Panc1 (cell line): ENCODE measurements around the gene ARPIN. TPM values are rescaled to one million over a fixed set of nuclear protein-coding genes. Genes with fewer than 3 reads are reported as not detected.

Experiments used
- ATAC-seq: fragments of 200-7000 bp; cut with Tn5 transposase; 2 replicates; pipeline ENCODE4 v1.9.1; 2020; ENCODE audit warnings: mild to moderate bottlenecking, moderate library complexity
- BruUV-seq: library from RNA; stranded (reverse); fragments of 400-500 nt; replicated peaks from 2 replicates; lab custom pipeline; 2021; lab: Mats Ljungman, UMichigan
- CTCF ChIA-PET: fragments of 300-600 bp; sonication (Branson Sonifier 250); formaldehyde crosslinking; loops from one replicate; lab custom pipeline; 2022; ENCODE audit warnings: antibody characterized with exemption; lab: Charles Lee
- POLR2A ChIA-PET: fragments of 300-600 bp; sonication (Branson Sonifier 250); formaldehyde crosslinking; loops from one replicate; lab custom pipeline; 2022; ENCODE audit warnings: antibody characterized with exemption; lab: Charles Lee
- DNase-seq: peaks from one replicate; pipeline ENCODE4 v3.0.0-alpha.2; 2010; ENCODE audit warnings: low read depth, low spot score
- H3K27ac ChIP-seq: 2 replicates; pipeline ENCODE4 v1.5.1; 2011; ENCODE audit warnings: mild to moderate bottlenecking, low read length, inconsistent platforms
- H3K27me3 ChIP-seq: fragments of 200-500 bp; sonication (Bioruptor generic); 2 replicates; pipeline ENCODE4 v1.6.0; 2014; ENCODE audit warnings: low read length, inconsistent platforms; ENCODE audit not compliant: control insufficient read depth, insufficient read depth
- H3K36me3 ChIP-seq: fragments of 200-500 bp; sonication (Bioruptor generic); 2 replicates; pipeline ENCODE4 v1.5.1; 2014; ENCODE audit warnings: inconsistent platforms, mild to moderate bottlenecking, low read length, moderate library complexity; ENCODE audit not compliant: control insufficient read depth, insufficient read depth
- H3K4me1 ChIP-seq: 2 replicates; pipeline ENCODE4 v1.5.1; 2011; ENCODE audit warnings: inconsistent platforms, mild to moderate bottlenecking, low read length, moderate library complexity; ENCODE audit not compliant: control insufficient read depth, insufficient read depth
- H3K4me3 ChIP-seq, 2 experiments: 2 replicates each; pipeline ENCODE4 v1.5.1; 2011 to 2012; ENCODE audit warnings: low read depth in 2 of 2, low read length in 2 of 2, mild to moderate bottlenecking in 2 of 2, inconsistent platforms in 1 of 2, moderate library complexity in 1 of 2
- H3K9me3 ChIP-seq: fragments of 200-500 bp; sonication (Bioruptor generic); 2 replicates; pipeline ENCODE4 v1.5.1; 2014; ENCODE audit warnings: low read depth, mild to moderate bottlenecking, inconsistent platforms, low read length, moderate library complexity; ENCODE audit not compliant: control insufficient read depth, insufficient read depth
- CTCF ChIP-seq: fragments of 450-650 bp; IDR thresholded peaks from 2 replicates; pipeline ENCODE4 v1.5.1; 2017; ENCODE audit warnings: mild to moderate bottlenecking
- POLR2AphosphoS5 ChIP-seq: IDR thresholded peaks from 2 replicates; pipeline ENCODE4 v1.6.1; 2012; ENCODE audit warnings: mild to moderate bottlenecking, low read depth, low read length, moderate library complexity
- SIN3A ChIP-seq: IDR thresholded peaks from 2 replicates; pipeline ENCODE4 v1.6.1; 2012; ENCODE audit warnings: low read depth, mild to moderate bottlenecking, low read length, moderate library complexity, borderline replicate concordance; ENCODE audit not compliant: insufficient read depth
- TCF7L2 ChIP-seq: IDR thresholded peaks from 2 replicates; pipeline ENCODE4 v1.6.1; 2011; ENCODE audit warnings: mild to moderate bottlenecking, low read depth, low read length, inconsistent platforms
- in situ Hi-C: cut with HindIII; loops from 2 replicates; pipeline ENCODE4 v1.10.0; 2016; ENCODE audit warnings: low sequenced_read_pairs, low pct_unique_long_range_greater_than_20kb
- intact Hi-C: fragments of 100-400 bp; cut with micrococcal nuclease; formaldehyde crosslinking; loops from one replicate; pipeline ENCODE4 v1.10.0; 2022; ENCODE audit not compliant: unreplicated experiment
- total RNA-seq: library from RNA; stranded (reverse); gene quantifications from one replicate; pipeline ENCODE4 v1.2.1, GENCODE V29; 2021; ENCODE audit not compliant: unreplicated experiment
- TF ChIP-seq, protein P1 (sequence below), 2 experiments: IDR thresholded peaks; 2 replicates each; pipeline ENCODE4 v1.6.1; 2011 to 2012; ENCODE audit warnings: low read depth in 2 of 2, control low read depth in 1 of 2, low read length in 1 of 2, mild to moderate bottlenecking in 1 of 2, moderate library complexity in 1 of 2; ENCODE audit not compliant: insufficient read depth in 1 of 2

ARPIN gene
- total RNA-seq, 1 experiment from 2014 or later = 6.3 TPM

- ATAC-seq (peak; percentile 83), DNase-seq (no peak)
- BruUV-seq = no TSS peak
- CTCF ChIA-PET = no interaction called here
- Histone ChIP-seq H3K4me1 (peaks cover 12% of the 10 kb centered on the region; the same call in 1 of the 2 replicates), H3K9me3 (no peaks in the 10 kb centered on the region), H3K4me3 (peak overlapping the region; percentile 58), H3K27me3 (no peaks in the 10 kb centered on the region), H3K36me3 (no peaks in the 10 kb centered on the region), H3K27ac (peak overlapping the region; percentile 64)
- intact Hi-C loops (no loop called here), in situ Hi-C loops (no loop called here)
- TF ChIP-seq CTCF (no peak), SIN3A (no peak), POLR2AphosphoS5 (no peak), TCF7L2 (no peak)
- TF ChIP-seq, protein P1, sequence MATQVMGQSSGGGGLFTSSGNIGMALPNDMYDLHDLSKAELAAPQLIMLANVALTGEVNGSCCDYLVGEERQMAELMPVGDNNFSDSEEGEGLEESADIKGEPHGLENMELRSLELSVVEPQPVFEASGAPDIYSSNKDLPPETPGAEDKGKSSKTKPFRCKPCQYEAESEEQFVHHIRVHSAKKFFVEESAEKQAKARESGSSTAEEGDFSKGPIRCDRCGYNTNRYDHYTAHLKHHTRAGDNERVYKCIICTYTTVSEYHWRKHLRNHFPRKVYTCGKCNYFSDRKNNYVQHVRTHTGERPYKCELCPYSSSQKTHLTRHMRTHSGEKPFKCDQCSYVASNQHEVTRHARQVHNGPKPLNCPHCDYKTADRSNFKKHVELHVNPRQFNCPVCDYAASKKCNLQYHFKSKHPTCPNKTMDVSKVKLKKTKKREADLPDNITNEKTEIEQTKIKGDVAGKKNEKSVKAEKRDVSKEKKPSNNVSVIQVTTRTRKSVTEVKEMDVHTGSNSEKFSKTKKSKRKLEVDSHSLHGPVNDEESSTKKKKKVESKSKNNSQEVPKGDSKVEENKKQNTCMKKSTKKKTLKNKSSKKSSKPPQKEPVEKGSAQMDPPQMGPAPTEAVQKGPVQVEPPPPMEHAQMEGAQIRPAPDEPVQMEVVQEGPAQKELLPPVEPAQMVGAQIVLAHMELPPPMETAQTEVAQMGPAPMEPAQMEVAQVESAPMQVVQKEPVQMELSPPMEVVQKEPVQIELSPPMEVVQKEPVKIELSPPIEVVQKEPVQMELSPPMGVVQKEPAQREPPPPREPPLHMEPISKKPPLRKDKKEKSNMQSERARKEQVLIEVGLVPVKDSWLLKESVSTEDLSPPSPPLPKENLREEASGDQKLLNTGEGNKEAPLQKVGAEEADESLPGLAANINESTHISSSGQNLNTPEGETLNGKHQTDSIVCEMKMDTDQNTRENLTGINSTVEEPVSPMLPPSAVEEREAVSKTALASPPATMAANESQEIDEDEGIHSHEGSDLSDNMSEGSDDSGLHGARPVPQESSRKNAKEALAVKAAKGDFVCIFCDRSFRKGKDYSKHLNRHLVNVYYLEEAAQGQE (IDR thresholded peaks at IDR 0.05; ENCODE audit: insufficient read depth in 1 of 2, low read depth in 2 of 2, low read length in 1 of 2) = no peak
- POLR2A ChIA-PET = interaction anchor here (0.7 kb wide), 1 partner anchor 289 kb away, joined by 3 read pairs; no protein-coding TSS in a partner anchor
These were observed 543 bp downstream of the ARPIN start for GRCh38 chr15:89912145-89912673.

- intact Hi-C loops = no loop called here
- no peak overlapping the region for H3K27ac ChIP-seq
- H3K9me3 ChIP-seq = no peaks in the 10 kb centered on the region
- no peaks in the 10 kb centered on the region for H3K27me3 ChIP-seq
- no peaks in the 10 kb centered on the region for H3K36me3 ChIP-seq
- in situ Hi-C loops = no loop called here
- peaks cover 12% of the 10 kb centered on the region; the same call in 1 of the 2 replicates for H3K4me1 ChIP-seq
- H3K4me3 ChIP-seq = no peak overlapping the region
- DNase-seq (no peak), ATAC-seq (no peak)
- ChIA-PET POLR2A (no interaction called here), CTCF (no interaction called here)
- no peak for TF ChIP-seq TCF7L2
- no peak for TF ChIP-seq POLR2AphosphoS5
- TF ChIP-seq SIN3A = no peak
- TF ChIP-seq CTCF = no peak
- TF ChIP-seq, protein P1 (IDR thresholded peaks at IDR 0.05; ENCODE audit: insufficient read depth in 1 of 2, low read depth in 2 of 2, low read length in 1 of 2) = no peak
- BruUV-seq = TSS peak; percentile 73
These were observed 1.7 kb downstream of the ARPIN start for GRCh38 chr15:89910891-89911626.
